WTC11 (cell line): Measurements from ENCODE around the gene B3GNT4. TPM values are rescaled to one million over a fixed set of nuclear protein-coding genes. Genes with fewer than 3 reads are reported as not detected.

ENCODE experiments used
- ATAC-seq: fragments of 200-7000 bp; cut with Tn5 transposase; 2 replicates; pipeline ENCODE4 v1.10.0; 2021; ENCODE audit warnings: mild to moderate bottlenecking, moderate library complexity
- CTCF ChIA-PET: fragments of 300-600 bp; sonication (Branson Sonifier 250); formaldehyde crosslinking; loops from one replicate; lab custom pipeline; 2021; ENCODE audit warnings: antibody characterized with exemption; lab: Charles Lee
- POLR2A ChIA-PET: fragments of 350-600 bp; sonication (Branson Sonifier 250); formaldehyde crosslinking; loops from one replicate; lab custom pipeline; 2021; ENCODE audit warnings: antibody characterized with exemption; lab: Charles Lee
- DNase-seq: peaks from one replicate; pipeline ENCODE4 v3.0.0; 2021; ENCODE audit warnings: low spot score
- H3K27ac Mint-ChIP-seq: 2 replicates; pipeline ENCODE4 v1.8.0; 2021; ENCODE audit warnings: mixed read lengths
- H3K27me3 Mint-ChIP-seq: 2 replicates; pipeline ENCODE4 v1.8.0; 2021; ENCODE audit warnings: low read depth, mild to moderate bottlenecking, moderate library complexity, mixed read lengths
- H3K36me3 Mint-ChIP-seq: 2 replicates; pipeline ENCODE4 v1.8.0; 2021; ENCODE audit warnings: mixed read lengths
- H3K4me1 Mint-ChIP-seq: 2 replicates; pipeline ENCODE4 v1.8.0; 2022; ENCODE audit warnings: mixed read lengths
- H3K4me3 Mint-ChIP-seq: 2 replicates; pipeline ENCODE4 v1.8.0; 2021; ENCODE audit warnings: mild to moderate bottlenecking, moderate library complexity, mixed read lengths
- H3K9me3 Mint-ChIP-seq: 2 replicates; pipeline ENCODE4 v1.8.0; 2021; ENCODE audit warnings: mixed read lengths
- ATF1 ChIP-seq: sonication (generic); formaldehyde crosslinking; IDR thresholded peaks from 2 replicates; pipeline ENCODE4 v1.8.1; 2023; ENCODE audit warnings: mild to moderate bottlenecking, moderate library complexity, missing genetic modification reagents
- CREM ChIP-seq: sonication (generic); formaldehyde crosslinking; IDR thresholded peaks from 2 replicates; pipeline ENCODE4 v1.8.1; 2022; ENCODE audit warnings: mild to moderate bottlenecking, missing genetic modification reagents, moderate library complexity
- EMX1 ChIP-seq: fragments of 250-450 bp; sonication (Bioruptor Pico); IDR thresholded peaks from 2 replicates; pipeline ENCODE4 v1.8.0; 2021; ENCODE audit warnings: mild to moderate bottlenecking
- GRHL2 ChIP-seq: fragments of 250-450 bp; sonication (Bioruptor Pico); IDR thresholded peaks from 2 replicates; pipeline ENCODE4 v1.8.0; 2022; ENCODE audit warnings: mild to moderate bottlenecking, moderate library complexity; ENCODE audit not compliant: insufficient replicate concordance, severe bottlenecking
- GTF2I ChIP-seq: fragments of 250-450 bp; sonication (Bioruptor Pico); conservative IDR thresholded peaks from 2 replicates; pipeline ENCODE4 v1.4.0; 2021; ENCODE audit warnings: mild to moderate bottlenecking
- NFE2L1 ChIP-seq: sonication (generic); formaldehyde crosslinking; IDR thresholded peaks from 2 replicates; pipeline ENCODE4 v1.8.1; 2023; ENCODE audit warnings: missing genetic modification reagents
- PRRX2 ChIP-seq: fragments of 250-450 bp; sonication (Bioruptor Pico); IDR thresholded peaks from 2 replicates; pipeline ENCODE4 v1.8.0; 2021; ENCODE audit warnings: mild to moderate bottlenecking
- SMAD3 ChIP-seq: sonication (generic); formaldehyde crosslinking; IDR thresholded peaks from 2 replicates; pipeline ENCODE4 v1.8.0; 2022; ENCODE audit warnings: missing genetic modification reagents, mild to moderate bottlenecking, borderline replicate concordance
- TEAD1 ChIP-seq: sonication (generic); formaldehyde crosslinking; IDR thresholded peaks from 2 replicates; pipeline ENCODE4 v1.8.0; 2022; ENCODE audit warnings: mild to moderate bottlenecking, missing genetic modification reagents
- ZNF121 ChIP-seq: sonication (generic); formaldehyde crosslinking; IDR thresholded peaks from 2 replicates; pipeline ENCODE4 v1.8.0; 2023; ENCODE audit warnings: missing genetic modification reagents
- total RNA-seq: library from RNA; stranded (reverse); gene quantifications from 3 replicates; pipeline ENCODE4 v1.2.3, GENCODE V29; 2021
- TF ChIP-seq, protein P1 (sequence below): sonication (generic); formaldehyde crosslinking; IDR thresholded peaks from 2 replicates; pipeline ENCODE4 v1.8.0; 2023; ENCODE audit warnings: missing genetic modification reagents, mild to moderate bottlenecking, borderline replicate concordance
- TF ChIP-seq, protein P2 (sequence below): sonication (generic); formaldehyde crosslinking; IDR thresholded peaks from 2 replicates; pipeline ENCODE4 v1.8.0; 2022; ENCODE audit warnings: mild to moderate bottlenecking, missing genetic modification reagents
- TF ChIP-seq, protein P3 (sequence below): sonication (generic); formaldehyde crosslinking; IDR thresholded peaks from 2 replicates; pipeline ENCODE4 v1.8.0; 2023; ENCODE audit warnings: mild to moderate bottlenecking, missing genetic modification reagents
- TF ChIP-seq, protein P4 (sequence below): fragments of 250-450 bp; sonication (Bioruptor Pico); IDR thresholded peaks from 2 replicates; pipeline ENCODE4 v1.9.0; 2021; ENCODE audit warnings: moderate library complexity, mild to moderate bottlenecking, inconsistent platforms, borderline replicate concordance
- TF ChIP-seq, protein P5 (sequence below): fragments of 200-600 bp; IDR thresholded peaks from 2 replicates; pipeline ENCODE4 v1.8.0; 2022; ENCODE audit warnings: antibody characterized with exemption
- TF ChIP-seq, protein P6 (sequence below): sonication (generic); formaldehyde crosslinking; IDR thresholded peaks from 2 replicates; pipeline ENCODE4 v1.8.0; 2022; ENCODE audit warnings: mild to moderate bottlenecking, missing genetic modification reagents

The B3GNT4 gene
- total RNA-seq, 1 experiment from 2014 or later, result 2.0 TPM

DNA sequence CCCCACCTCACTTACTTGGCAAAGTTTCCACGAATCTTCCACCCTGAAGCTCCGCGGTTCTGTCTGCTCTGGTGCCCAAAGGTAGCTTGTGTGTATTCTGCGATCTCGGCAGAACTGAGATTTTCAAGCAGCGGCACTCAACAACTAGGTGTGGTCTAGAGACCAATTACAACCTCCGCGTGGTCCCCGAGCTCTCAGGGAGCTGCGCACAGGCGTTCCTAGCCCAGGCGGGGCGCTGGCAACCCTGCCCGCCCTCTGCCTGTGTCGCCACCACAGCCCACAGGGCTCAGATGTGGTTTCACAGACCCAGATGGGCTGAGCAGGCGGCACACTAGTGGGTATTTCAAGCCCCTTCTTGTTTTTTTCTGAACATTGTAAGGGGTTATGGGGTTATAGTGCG is 23.8 kb downstream of the B3GNT4 start (continued):
- TF ChIP-seq, protein P1, sequence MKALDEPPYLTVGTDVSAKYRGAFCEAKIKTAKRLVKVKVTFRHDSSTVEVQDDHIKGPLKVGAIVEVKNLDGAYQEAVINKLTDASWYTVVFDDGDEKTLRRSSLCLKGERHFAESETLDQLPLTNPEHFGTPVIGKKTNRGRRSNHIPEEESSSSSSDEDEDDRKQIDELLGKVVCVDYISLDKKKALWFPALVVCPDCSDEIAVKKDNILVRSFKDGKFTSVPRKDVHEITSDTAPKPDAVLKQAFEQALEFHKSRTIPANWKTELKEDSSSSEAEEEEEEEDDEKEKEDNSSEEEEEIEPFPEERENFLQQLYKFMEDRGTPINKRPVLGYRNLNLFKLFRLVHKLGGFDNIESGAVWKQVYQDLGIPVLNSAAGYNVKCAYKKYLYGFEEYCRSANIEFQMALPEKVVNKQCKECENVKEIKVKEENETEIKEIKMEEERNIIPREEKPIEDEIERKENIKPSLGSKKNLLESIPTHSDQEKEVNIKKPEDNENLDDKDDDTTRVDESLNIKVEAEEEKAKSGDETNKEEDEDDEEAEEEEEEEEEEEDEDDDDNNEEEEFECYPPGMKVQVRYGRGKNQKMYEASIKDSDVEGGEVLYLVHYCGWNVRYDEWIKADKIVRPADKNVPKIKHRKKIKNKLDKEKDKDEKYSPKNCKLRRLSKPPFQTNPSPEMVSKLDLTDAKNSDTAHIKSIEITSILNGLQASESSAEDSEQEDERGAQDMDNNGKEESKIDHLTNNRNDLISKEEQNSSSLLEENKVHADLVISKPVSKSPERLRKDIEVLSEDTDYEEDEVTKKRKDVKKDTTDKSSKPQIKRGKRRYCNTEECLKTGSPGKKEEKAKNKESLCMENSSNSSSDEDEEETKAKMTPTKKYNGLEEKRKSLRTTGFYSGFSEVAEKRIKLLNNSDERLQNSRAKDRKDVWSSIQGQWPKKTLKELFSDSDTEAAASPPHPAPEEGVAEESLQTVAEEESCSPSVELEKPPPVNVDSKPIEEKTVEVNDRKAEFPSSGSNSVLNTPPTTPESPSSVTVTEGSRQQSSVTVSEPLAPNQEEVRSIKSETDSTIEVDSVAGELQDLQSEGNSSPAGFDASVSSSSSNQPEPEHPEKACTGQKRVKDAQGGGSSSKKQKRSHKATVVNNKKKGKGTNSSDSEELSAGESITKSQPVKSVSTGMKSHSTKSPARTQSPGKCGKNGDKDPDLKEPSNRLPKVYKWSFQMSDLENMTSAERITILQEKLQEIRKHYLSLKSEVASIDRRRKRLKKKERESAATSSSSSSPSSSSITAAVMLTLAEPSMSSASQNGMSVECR, result no peak
- no peak for TF ChIP-seq GRHL2 (CRISPR knock-in tag)
- TF ChIP-seq GTF2I (CRISPR knock-in tag), result no peak
- TF ChIP-seq SMAD3 (CRISPR knock-in tag), result no peak

DNA sequence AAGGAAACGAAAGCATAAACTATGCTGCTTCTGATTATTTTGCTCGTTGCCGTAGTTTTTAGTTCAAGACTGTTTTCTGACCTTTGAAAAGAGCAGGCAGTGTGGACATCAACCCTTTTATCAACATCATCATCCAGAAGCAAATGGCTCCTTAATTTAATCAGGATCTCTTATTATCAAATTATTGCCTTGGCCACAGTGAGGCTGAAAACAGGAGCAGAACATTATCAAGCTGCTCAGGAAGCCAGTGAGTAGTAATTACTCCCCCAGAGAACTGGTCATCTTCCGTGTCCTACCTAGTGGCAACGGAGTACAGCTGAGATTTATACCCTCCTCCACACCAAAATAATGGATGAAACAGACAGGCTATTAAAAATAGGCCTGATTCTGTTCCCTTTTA is 24.6 kb downstream of the B3GNT4 start:
- no peak for TF ChIP-seq CREM
- TF ChIP-seq TEAD1 (CRISPR knock-in tag), result no peak
- TF ChIP-seq EMX1, result no peak
- TF ChIP-seq, protein P2, sequence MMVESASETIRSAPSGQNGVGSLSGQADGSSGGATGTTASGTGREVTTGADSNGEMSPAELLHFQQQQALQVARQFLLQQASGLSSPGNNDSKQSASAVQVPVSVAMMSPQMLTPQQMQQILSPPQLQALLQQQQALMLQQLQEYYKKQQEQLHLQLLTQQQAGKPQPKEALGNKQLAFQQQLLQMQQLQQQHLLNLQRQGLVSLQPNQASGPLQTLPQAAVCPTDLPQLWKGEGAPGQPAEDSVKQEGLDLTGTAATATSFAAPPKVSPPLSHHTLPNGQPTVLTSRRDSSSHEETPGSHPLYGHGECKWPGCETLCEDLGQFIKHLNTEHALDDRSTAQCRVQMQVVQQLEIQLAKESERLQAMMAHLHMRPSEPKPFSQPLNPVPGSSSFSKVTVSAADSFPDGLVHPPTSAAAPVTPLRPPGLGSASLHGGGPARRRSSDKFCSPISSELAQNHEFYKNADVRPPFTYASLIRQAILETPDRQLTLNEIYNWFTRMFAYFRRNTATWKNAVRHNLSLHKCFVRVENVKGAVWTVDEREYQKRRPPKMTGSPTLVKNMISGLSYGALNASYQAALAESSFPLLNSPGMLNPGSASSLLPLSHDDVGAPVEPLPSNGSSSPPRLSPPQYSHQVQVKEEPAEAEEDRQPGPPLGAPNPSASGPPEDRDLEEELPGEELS, result no peak
- TF ChIP-seq, protein P3, sequence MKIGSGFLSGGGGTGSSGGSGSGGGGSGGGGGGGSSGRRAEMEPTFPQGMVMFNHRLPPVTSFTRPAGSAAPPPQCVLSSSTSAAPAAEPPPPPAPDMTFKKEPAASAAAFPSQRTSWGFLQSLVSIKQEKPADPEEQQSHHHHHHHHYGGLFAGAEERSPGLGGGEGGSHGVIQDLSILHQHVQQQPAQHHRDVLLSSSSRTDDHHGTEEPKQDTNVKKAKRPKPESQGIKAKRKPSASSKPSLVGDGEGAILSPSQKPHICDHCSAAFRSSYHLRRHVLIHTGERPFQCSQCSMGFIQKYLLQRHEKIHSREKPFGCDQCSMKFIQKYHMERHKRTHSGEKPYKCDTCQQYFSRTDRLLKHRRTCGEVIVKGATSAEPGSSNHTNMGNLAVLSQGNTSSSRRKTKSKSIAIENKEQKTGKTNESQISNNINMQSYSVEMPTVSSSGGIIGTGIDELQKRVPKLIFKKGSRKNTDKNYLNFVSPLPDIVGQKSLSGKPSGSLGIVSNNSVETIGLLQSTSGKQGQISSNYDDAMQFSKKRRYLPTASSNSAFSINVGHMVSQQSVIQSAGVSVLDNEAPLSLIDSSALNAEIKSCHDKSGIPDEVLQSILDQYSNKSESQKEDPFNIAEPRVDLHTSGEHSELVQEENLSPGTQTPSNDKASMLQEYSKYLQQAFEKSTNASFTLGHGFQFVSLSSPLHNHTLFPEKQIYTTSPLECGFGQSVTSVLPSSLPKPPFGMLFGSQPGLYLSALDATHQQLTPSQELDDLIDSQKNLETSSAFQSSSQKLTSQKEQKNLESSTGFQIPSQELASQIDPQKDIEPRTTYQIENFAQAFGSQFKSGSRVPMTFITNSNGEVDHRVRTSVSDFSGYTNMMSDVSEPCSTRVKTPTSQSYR (CRISPR knock-in tag), result no peak
- no peak for TF ChIP-seq ZNF121 (CRISPR knock-in tag)
- TF ChIP-seq, protein P4, sequence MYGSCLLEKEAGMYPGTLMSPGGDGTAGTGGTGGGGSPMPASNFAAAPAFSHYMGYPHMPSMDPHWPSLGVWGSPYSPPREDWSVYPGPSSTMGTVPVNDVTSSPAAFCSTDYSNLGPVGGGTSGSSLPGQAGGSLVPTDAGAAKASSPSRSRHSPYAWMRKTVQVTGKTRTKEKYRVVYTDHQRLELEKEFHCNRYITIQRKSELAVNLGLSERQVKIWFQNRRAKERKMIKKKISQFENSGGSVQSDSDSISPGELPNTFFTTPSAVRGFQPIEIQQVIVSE (CRISPR knock-in tag), result no peak
- TF ChIP-seq NFE2L1 (CRISPR knock-in tag), result no peak
- no peak for TF ChIP-seq PRRX2 (CRISPR knock-in tag)
- TF ChIP-seq, protein P5, sequence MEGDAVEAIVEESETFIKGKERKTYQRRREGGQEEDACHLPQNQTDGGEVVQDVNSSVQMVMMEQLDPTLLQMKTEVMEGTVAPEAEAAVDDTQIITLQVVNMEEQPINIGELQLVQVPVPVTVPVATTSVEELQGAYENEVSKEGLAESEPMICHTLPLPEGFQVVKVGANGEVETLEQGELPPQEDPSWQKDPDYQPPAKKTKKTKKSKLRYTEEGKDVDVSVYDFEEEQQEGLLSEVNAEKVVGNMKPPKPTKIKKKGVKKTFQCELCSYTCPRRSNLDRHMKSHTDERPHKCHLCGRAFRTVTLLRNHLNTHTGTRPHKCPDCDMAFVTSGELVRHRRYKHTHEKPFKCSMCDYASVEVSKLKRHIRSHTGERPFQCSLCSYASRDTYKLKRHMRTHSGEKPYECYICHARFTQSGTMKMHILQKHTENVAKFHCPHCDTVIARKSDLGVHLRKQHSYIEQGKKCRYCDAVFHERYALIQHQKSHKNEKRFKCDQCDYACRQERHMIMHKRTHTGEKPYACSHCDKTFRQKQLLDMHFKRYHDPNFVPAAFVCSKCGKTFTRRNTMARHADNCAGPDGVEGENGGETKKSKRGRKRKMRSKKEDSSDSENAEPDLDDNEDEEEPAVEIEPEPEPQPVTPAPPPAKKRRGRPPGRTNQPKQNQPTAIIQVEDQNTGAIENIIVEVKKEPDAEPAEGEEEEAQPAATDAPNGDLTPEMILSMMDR, result no peak
- no peak for TF ChIP-seq GTF2I (CRISPR knock-in tag)
- TF ChIP-seq, protein P6, sequence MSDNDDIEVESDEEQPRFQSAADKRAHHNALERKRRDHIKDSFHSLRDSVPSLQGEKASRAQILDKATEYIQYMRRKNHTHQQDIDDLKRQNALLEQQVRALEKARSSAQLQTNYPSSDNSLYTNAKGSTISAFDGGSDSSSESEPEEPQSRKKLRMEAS, result no peak
- no peak for TF ChIP-seq ATF1 (CRISPR knock-in tag)
- peaks cover 21% of the 10 kb centered on the region for H3K4me1 Mint-ChIP-seq
- ChIA-PET POLR2A (no interaction called here), CTCF (no interaction called here)
- no peaks in the 10 kb centered on the region; the same call in 1 of the 2 replicates for H3K27me3 Mint-ChIP-seq
- no peak overlapping the region for H3K27ac Mint-ChIP-seq
- no peak overlapping the region for H3K4me3 Mint-ChIP-seq
- ATAC-seq (no peak), DNase-seq (no peak)
- no peaks in the 10 kb centered on the region for H3K9me3 Mint-ChIP-seq
- H3K36me3 Mint-ChIP-seq, result peaks cover 12% of the 10 kb centered on the region
